WTC11 (cell line): ENCODE results near the gene HGS. TPM values are rescaled to one million over a fixed set of nuclear protein-coding genes. Genes with fewer than 3 reads are reported as not detected.

Source experiments
- ATAC-seq: fragments of 200-7000 bp; cut with Tn5 transposase; 2 replicates; pipeline ENCODE4 v1.10.0; 2021; ENCODE audit warnings: mild to moderate bottlenecking, moderate library complexity
- CTCF ChIA-PET: fragments of 300-600 bp; sonication (Branson Sonifier 250); formaldehyde crosslinking; loops from one replicate; lab custom pipeline; 2021; ENCODE audit warnings: antibody characterized with exemption; lab: Charles Lee
- POLR2A ChIA-PET: fragments of 350-600 bp; sonication (Branson Sonifier 250); formaldehyde crosslinking; loops from one replicate; lab custom pipeline; 2021; ENCODE audit warnings: antibody characterized with exemption; lab: Charles Lee
- DNase-seq: peaks from one replicate; pipeline ENCODE4 v3.0.0; 2021; ENCODE audit warnings: low spot score
- H3K27ac Mint-ChIP-seq: 2 replicates; pipeline ENCODE4 v1.8.0; 2021; ENCODE audit warnings: mixed read lengths
- H3K27me3 Mint-ChIP-seq: 2 replicates; pipeline ENCODE4 v1.8.0; 2021; ENCODE audit warnings: low read depth, mild to moderate bottlenecking, moderate library complexity, mixed read lengths
- H3K36me3 Mint-ChIP-seq: 2 replicates; pipeline ENCODE4 v1.8.0; 2021; ENCODE audit warnings: mixed read lengths
- H3K4me1 Mint-ChIP-seq: 2 replicates; pipeline ENCODE4 v1.8.0; 2022; ENCODE audit warnings: mixed read lengths
- H3K4me3 Mint-ChIP-seq: 2 replicates; pipeline ENCODE4 v1.8.0; 2021; ENCODE audit warnings: mild to moderate bottlenecking, moderate library complexity, mixed read lengths
- H3K9me3 Mint-ChIP-seq: 2 replicates; pipeline ENCODE4 v1.8.0; 2021; ENCODE audit warnings: mixed read lengths
- CBFB ChIP-seq: sonication (generic); formaldehyde crosslinking; IDR thresholded peaks from 2 replicates; pipeline ENCODE4 v1.8.1; 2022; ENCODE audit warnings: mild to moderate bottlenecking, low read depth, missing genetic modification reagents
- FOXJ3 ChIP-seq: sonication (generic); formaldehyde crosslinking; IDR thresholded peaks from 2 replicates; pipeline ENCODE4 v1.9.0; 2021; ENCODE audit warnings: missing genetic modification reagents, mild to moderate bottlenecking, borderline replicate concordance
- FOXP1 ChIP-seq: sonication (generic); formaldehyde crosslinking; IDR thresholded peaks from 2 replicates; pipeline ENCODE4 v1.8.0; 2022; ENCODE audit warnings: missing genetic modification reagents, mild to moderate bottlenecking, moderate library complexity, borderline replicate concordance
- JAZF1 ChIP-seq: fragments of 250-450 bp; sonication (Bioruptor Pico); IDR thresholded peaks from 2 replicates; pipeline ENCODE4 v1.9.0; 2021; ENCODE audit warnings: moderate library complexity, mild to moderate bottlenecking, inconsistent platforms
- MYBL2 ChIP-seq: sonication (generic); formaldehyde crosslinking; IDR thresholded peaks from 2 replicates; pipeline ENCODE4 v1.8.1; 2023; ENCODE audit warnings: mild to moderate bottlenecking, moderate library complexity, missing genetic modification reagents
- RELA ChIP-seq: sonication (generic); formaldehyde crosslinking; IDR thresholded peaks from 2 replicates; pipeline ENCODE4 v1.8.1; 2022; ENCODE audit warnings: missing genetic modification reagents, mild to moderate bottlenecking, borderline replicate concordance
- ZNF396 ChIP-seq: fragments of 250-450 bp; sonication (Bioruptor Pico); IDR thresholded peaks from 2 replicates; pipeline ENCODE4 v1.8.0; 2021; ENCODE audit warnings: mild to moderate bottlenecking, moderate library complexity, borderline replicate concordance
- ZNF671 ChIP-seq: fragments of 250-450 bp; sonication (Bioruptor Pico); IDR thresholded peaks from 2 replicates; pipeline ENCODE4 v1.8.0; 2021; ENCODE audit warnings: mild to moderate bottlenecking
- total RNA-seq: library from RNA; stranded (reverse); gene quantifications from 3 replicates; pipeline ENCODE4 v1.2.3, GENCODE V29; 2021
- TF ChIP-seq, protein P1 (sequence below): fragments of 250-450 bp; sonication (Bioruptor Pico); IDR thresholded peaks from 2 replicates; pipeline ENCODE4 v2.1.2; 2022; ENCODE audit warnings: mild to moderate bottlenecking, moderate library complexity
- TF ChIP-seq, protein P2 (sequence below): sonication (generic); formaldehyde crosslinking; IDR thresholded peaks from 2 replicates; pipeline ENCODE4 v1.8.0; 2022; ENCODE audit warnings: mild to moderate bottlenecking, missing genetic modification reagents
- TF ChIP-seq, protein P3 (sequence below): fragments of 250-450 bp; sonication (Bioruptor Pico); IDR thresholded peaks from 2 replicates; pipeline ENCODE4 v1.9.0; 2021; ENCODE audit warnings: mild to moderate bottlenecking, borderline replicate concordance
- TF ChIP-seq, protein P4 (sequence below): sonication (generic); formaldehyde crosslinking; IDR thresholded peaks from 2 replicates; pipeline ENCODE4 v1.8.1; 2023; ENCODE audit warnings: mild to moderate bottlenecking, moderate library complexity, missing genetic modification reagents

HGS gene
- total RNA-seq, 1 experiment from 2014 or later = 113 TPM

DNA sequence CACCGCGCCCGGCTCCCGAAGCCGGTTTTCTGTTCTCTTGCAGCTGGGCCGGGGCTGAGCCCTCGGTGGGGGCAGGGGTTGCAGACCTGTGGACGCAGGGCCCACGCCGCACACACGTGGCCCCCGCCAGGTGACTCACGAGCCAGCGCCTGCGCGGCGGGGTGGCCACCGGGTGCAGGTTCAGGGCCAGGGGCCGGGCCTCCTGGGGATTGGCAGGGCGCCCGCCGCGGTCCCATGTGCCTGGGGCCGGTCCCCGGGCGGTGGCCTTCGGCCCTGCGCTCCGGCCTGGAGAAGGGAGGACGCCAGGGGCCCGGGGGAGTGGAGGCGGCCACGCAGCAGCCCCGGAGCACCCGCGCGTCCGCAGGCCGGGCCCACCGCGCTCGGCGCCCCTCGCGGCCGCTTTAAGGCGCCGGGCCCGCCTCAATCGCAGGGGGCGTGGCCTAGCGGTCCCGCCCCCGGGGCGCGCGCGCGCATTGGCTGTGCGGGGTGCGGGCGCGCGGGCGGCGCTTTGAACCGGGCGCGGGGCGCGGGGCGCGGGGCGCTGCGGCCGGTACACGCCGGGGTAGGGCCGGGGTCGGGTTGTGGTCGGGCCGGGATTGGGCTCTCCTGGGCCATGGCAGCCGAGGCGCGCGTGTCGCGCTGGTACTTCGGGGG is 28.1 kb downstream of the HGS start, which contains the start of gene SLC25A10 (continued):
- TF ChIP-seq JAZF1 (no peak), FOXJ3 (CRISPR knock-in tag) (no peak), ZNF396 (CRISPR knock-in tag) (no peak), ZNF671 (CRISPR knock-in tag) (no peak)
- TF ChIP-seq, protein P1, sequence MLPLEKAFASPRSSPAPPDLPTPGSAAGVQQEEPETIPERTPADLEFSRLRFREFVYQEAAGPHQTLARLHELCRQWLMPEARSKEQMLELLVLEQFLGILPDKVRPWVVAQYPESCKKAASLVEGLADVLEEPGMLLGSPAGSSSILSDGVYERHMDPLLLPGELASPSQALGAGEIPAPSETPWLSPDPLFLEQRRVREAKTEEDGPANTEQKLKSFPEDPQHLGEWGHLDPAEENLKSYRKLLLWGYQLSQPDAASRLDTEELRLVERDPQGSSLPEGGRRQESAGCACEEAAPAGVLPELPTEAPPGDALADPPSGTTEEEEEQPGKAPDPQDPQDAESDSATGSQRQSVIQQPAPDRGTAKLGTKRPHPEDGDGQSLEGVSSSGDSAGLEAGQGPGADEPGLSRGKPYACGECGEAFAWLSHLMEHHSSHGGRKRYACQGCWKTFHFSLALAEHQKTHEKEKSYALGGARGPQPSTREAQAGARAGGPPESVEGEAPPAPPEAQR = no peak
- TF ChIP-seq, protein P2, sequence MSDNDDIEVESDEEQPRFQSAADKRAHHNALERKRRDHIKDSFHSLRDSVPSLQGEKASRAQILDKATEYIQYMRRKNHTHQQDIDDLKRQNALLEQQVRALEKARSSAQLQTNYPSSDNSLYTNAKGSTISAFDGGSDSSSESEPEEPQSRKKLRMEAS (CRISPR knock-in tag) = peak; percentile 69; the same call in 1 of the 2 replicates
- TF ChIP-seq, all 79 proteins: peak for 20

DNA sequence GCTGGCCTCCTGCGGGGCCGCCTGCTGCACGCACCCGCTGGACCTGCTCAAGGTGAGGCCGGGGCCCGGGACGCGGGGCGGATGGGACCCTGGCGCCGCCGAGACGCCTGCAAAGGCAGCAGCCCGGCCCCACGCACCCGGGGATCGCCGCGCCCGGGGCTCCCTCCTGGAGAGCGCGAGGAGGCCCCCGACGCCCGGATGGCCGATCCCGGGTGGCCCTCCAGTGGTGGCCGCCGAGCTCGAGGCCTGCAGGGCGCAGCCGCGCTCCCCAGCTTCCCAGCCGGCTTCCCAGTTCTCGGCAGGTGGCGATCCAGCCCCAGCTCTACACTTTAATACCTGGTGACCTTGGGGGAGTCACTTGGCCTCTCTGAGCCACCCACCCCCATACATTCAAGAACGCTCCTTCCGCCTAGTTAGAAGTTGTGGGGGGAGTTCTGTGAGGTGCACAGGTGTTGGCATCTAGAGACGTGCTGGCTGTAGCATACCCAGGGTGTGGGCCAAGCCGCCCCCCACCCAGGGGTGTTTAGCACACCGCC is 28.7 kb downstream of the HGS start:
- 0 out of 2 replicates have a peak, but pooled peaks have one; percentile 0 for TF ChIP-seq CBFB (CRISPR knock-in tag)
- TF ChIP-seq, protein P2 (CRISPR knock-in tag) = 0 out of 2 replicates have a peak, but pooled peaks have one; percentile 2
- TF ChIP-seq MYBL2 (CRISPR knock-in tag) = no peak
- TF ChIP-seq, protein P3, sequence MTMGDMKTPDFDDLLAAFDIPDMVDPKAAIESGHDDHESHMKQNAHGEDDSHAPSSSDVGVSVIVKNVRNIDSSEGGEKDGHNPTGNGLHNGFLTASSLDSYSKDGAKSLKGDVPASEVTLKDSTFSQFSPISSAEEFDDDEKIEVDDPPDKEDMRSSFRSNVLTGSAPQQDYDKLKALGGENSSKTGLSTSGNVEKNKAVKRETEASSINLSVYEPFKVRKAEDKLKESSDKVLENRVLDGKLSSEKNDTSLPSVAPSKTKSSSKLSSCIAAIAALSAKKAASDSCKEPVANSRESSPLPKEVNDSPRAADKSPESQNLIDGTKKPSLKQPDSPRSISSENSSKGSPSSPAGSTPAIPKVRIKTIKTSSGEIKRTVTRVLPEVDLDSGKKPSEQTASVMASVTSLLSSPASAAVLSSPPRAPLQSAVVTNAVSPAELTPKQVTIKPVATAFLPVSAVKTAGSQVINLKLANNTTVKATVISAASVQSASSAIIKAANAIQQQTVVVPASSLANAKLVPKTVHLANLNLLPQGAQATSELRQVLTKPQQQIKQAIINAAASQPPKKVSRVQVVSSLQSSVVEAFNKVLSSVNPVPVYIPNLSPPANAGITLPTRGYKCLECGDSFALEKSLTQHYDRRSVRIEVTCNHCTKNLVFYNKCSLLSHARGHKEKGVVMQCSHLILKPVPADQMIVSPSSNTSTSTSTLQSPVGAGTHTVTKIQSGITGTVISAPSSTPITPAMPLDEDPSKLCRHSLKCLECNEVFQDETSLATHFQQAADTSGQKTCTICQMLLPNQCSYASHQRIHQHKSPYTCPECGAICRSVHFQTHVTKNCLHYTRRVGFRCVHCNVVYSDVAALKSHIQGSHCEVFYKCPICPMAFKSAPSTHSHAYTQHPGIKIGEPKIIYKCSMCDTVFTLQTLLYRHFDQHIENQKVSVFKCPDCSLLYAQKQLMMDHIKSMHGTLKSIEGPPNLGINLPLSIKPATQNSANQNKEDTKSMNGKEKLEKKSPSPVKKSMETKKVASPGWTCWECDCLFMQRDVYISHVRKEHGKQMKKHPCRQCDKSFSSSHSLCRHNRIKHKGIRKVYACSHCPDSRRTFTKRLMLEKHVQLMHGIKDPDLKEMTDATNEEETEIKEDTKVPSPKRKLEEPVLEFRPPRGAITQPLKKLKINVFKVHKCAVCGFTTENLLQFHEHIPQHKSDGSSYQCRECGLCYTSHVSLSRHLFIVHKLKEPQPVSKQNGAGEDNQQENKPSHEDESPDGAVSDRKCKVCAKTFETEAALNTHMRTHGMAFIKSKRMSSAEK (CRISPR knock-in tag) = no peak
- TF ChIP-seq, protein P4, sequence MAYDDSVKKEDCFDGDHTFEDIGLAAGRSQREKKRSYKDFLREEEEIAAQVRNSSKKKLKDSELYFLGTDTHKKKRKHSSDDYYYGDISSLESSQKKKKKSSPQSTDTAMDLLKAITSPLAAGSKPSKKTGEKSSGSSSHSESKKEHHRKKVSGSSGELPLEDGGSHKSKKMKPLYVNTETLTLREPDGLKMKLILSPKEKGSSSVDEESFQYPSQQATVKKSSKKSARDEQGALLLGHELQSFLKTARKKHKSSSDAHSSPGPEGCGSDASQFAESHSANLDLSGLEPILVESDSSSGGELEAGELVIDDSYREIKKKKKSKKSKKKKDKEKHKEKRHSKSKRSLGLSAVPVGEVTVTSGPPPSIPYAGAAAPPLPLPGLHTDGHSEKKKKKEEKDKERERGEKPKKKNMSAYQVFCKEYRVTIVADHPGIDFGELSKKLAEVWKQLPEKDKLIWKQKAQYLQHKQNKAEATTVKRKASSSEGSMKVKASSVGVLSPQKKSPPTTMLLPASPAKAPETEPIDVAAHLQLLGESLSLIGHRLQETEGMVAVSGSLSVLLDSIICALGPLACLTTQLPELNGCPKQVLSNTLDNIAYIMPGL (CRISPR knock-in tag) = peak; percentile 46; the same call in 1 of the 2 replicates
- 0 out of 2 replicates have a peak, but pooled peaks have one; percentile 55 for TF ChIP-seq RELA (CRISPR knock-in tag)
- DNase-seq = no peak
- Mint-ChIP-seq H3K27me3 (peaks cover 2% of the 10 kb centered on the region; the same call in 1 of the 2 replicates), H3K4me1 (peaks cover 24% of the 10 kb centered on the region), H3K9me3 (no peaks in the 10 kb centered on the region), H3K4me3 (peak overlapping the region; percentile 92), H3K36me3 (no peaks in the 10 kb centered on the region; the same call in 1 of the 2 replicates), H3K27ac (peak overlapping the region; percentile 83)
- peak; percentile 2 for ATAC-seq
- ChIA-PET POLR2A (interaction anchor here (1.4 to 2.3 kb wide), 2 partner anchors 9 to 10 kb away, joined by 3 to 11 read pairs; partner anchors contain the start of gene MRPL12), CTCF (interaction anchor here (0.5 to 1.4 kb wide), 5 partner anchors 10 to 194 kb away, joined by 3 to 5 read pairs (median 4); partner anchors contain the start of gene MRPL12)

DNA sequence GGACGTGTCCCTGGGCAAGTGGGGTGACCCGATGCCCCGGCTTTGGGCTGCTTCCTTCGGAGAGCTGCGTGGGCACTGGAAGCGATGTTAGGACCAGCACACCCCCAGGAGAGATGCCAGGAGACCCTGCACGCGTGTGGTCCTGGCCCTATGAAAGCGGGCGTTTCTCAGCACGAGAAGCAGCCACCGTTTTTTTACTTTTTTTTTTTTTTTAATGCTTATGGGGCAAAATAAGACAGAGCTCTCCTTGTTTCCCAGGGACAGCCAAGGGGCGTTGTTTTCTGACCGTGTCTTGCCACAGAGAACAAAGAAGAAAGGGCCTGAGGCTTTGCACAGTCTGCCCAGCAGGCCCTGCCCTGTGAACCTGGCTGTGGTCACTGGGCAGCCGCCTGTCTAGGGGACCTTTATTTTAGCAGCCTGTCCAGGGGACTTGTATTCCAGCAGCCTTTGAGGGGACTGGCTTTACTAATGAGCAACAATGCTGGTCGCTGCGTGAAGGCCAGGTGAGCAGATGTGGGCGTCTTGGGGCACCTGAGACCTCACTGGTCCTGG is 29.3 kb downstream of the HGS start:
- H3K9me3 Mint-ChIP-seq = no peaks in the 10 kb centered on the region
- H3K4me3 Mint-ChIP-seq = peak overlapping the region; percentile 92
- DNase-seq (no peak), ATAC-seq (no peak)
- peak overlapping the region; percentile 83 for H3K27ac Mint-ChIP-seq
- H3K27me3 Mint-ChIP-seq = peaks cover 2% of the 10 kb centered on the region; the same call in 1 of the 2 replicates
- POLR2A ChIA-PET = interaction anchor here (1.4 kb wide), 1 partner anchor 8 kb away, joined by 3 read pairs; no protein-coding TSS in a partner anchor
- CTCF ChIA-PET = interaction anchor here (0.5 to 1.4 kb wide), 7 partner anchors 10 to 194 kb away, joined by 3 to 5 read pairs (median 4); partner anchors contain the start of gene MRPL12
- peaks cover 24% of the 10 kb centered on the region for H3K4me1 Mint-ChIP-seq
- peaks cover 3% of the 10 kb centered on the region; the same call in 1 of the 2 replicates for H3K36me3 Mint-ChIP-seq
- no peak for TF ChIP-seq FOXP1 (CRISPR knock-in tag)
